Measurements from ENCODE around the gene CEP112.

Gene CEP112

GRCh38 chr17:65920996-65921395, 270.9 kb downstream of the CEP112 start:
- DNase-seq = no peak

GRCh38 chr17:65918916-65919315, 273.0 kb downstream of the CEP112 start:
- peak; percentile 37 for DNase-seq

GRCh38 chr17:65918500-65918899, 273.4 kb downstream of the CEP112 start:
- DNase-seq = no peak

- no peak for DNase-seq
Observed at GRCh38 chr17:65917560-65917959, 274.4 kb downstream of the CEP112 start.

GRCh38 chr17:65916425-65916824, 275.5 kb downstream of the CEP112 start:
- no peak for DNase-seq

- DNase-seq = no peak
Observed at GRCh38 chr17:65914784-65915342, 277.1 kb downstream of the CEP112 start.

- no peak for DNase-seq
Observed at GRCh38 chr17:65913326-65913850, 278.5 kb downstream of the CEP112 start.

GRCh38 chr17:65910836-65911235, 281.1 kb downstream of the CEP112 start:
- DNase-seq = no peak

GRCh38 chr17:65902831-65903522, 289.0 kb downstream of the CEP112 start:
- DNase-seq = no peak

- DNase-seq = no peak
Observed at GRCh38 chr17:65902155-65902554, 289.8 kb downstream of the CEP112 start.

GRCh38 chr17:65901394-65901793, 290.5 kb downstream of the CEP112 start:
- no peak for DNase-seq

- no peak for DNase-seq
Observed at GRCh38 chr17:65900216-65900615, 291.7 kb downstream of the CEP112 start.

- no peak for DNase-seq
Observed at GRCh38 chr17:65898651-65899050, 293.3 kb downstream of the CEP112 start.

- DNase-seq = no peak
Observed at GRCh38 chr17:65896889-65897288, 295.0 kb downstream of the CEP112 start.

- peak; percentile 29 for DNase-seq
Observed at GRCh38 chr17:65895969-65896368, 296.0 kb downstream of the CEP112 start.

- DNase-seq = no peak
Observed at GRCh38 chr17:65893692-65894279, 298.1 kb downstream of the CEP112 start.

- no peak for DNase-seq
Observed at GRCh38 chr17:65892912-65893377, 299.0 kb downstream of the CEP112 start.

- DNase-seq = no peak
Observed at GRCh38 chr17:65891231-65891735, 300.6 kb downstream of the CEP112 start.

- DNase-seq = peak; percentile 83
Observed at GRCh38 chr17:65888649-65889048, 303.3 kb downstream of the CEP112 start.

GRCh38 chr17:65886315-65887245, 305.4 kb downstream of the CEP112 start:
- peak; percentile 74 for DNase-seq

- DNase-seq = peak; percentile 6
Observed at GRCh38 chr17:65885541-65886312, 306.2 kb downstream of the CEP112 start.

GRCh38 chr17:65876985-65877384, 314.9 kb downstream of the CEP112 start:
- no peak for DNase-seq

Measured in fibroblast of skin of scalp (primary cell).